ENCODE measurements around the gene CEBPZOS.

CEBPZOS gene

GRCh38 chr2:37196320-37197195 is at the start of gene CEBPZOS (continued):
- TF ChIP-seq KLF17 (tag by site-specific recombination; IDR thresholded peaks at IDR 0.05) (no peak), ZNF335 (tag by site-specific recombination; conservative IDR thresholded peaks at IDR 0.05) (peak; percentile 81), ZXDB (tag by site-specific recombination; IDR thresholded peaks at IDR 0.05) (peak; percentile 61), ZNF785 (tag by site-specific recombination; IDR thresholded peaks at IDR 0.05) (no peak), ZSCAN30 (tag by site-specific recombination; IDR thresholded peaks at IDR 0.05) (peak; percentile 49; the same call in 1 of the 2 replicates), INSM2 (tag by site-specific recombination; IDR thresholded peaks at IDR 0.05) (no peak), ZNF664 (tag by site-specific recombination; IDR thresholded peaks at IDR 0.05) (0 out of 2 replicates have a peak, but pooled peaks have one; percentile 40), TRIM28 (IDR thresholded peaks at IDR 0.05; ENCODE audit: borderline replicate concordance, low read length) (peak; percentile 37; the same call in 1 of the 2 replicates), ZSCAN16 (tag by site-specific recombination; IDR thresholded peaks at IDR 0.05) (no peak), ZNF155 (tag by site-specific recombination; IDR thresholded peaks at IDR 0.05) (no peak), ZNF223 (tag by site-specific recombination; IDR thresholded peaks at IDR 0.05) (no peak), ZNF521 (tag by site-specific recombination; IDR thresholded peaks at IDR 0.05) (no peak), ZBTB17 (tag by site-specific recombination; IDR thresholded peaks at IDR 0.05) (peak; percentile 60), ZNF501 (tag by site-specific recombination; IDR thresholded peaks at IDR 0.05) (peak; percentile 68; the same call in 1 of the 2 replicates), CTCF (tag by site-specific recombination; IDR thresholded peaks at IDR 0.05) (peak; percentile 65), ZNF24 (tag by site-specific recombination; IDR thresholded peaks at IDR 0.05) (peak; percentile 84), ZNF391 (tag by site-specific recombination; IDR thresholded peaks at IDR 0.05; ENCODE audit: borderline replicate concordance, low read depth) (peak; percentile 12; the same call in 1 of the 2 replicates), ZNF394 (tag by site-specific recombination; IDR thresholded peaks at IDR 0.05; ENCODE audit: borderline replicate concordance) (peak; percentile 41; the same call in 1 of the 2 replicates), ZBTB21 (tag by site-specific recombination; IDR thresholded peaks at IDR 0.05) (no peak), KLF8 (tag by site-specific recombination; IDR thresholded peaks at IDR 0.05) (no peak), ZNF518A (tag by site-specific recombination; conservative IDR thresholded peaks at IDR 0.05; ENCODE audit: low read depth) (peak; percentile 64), ZSCAN18 (tag by site-specific recombination; IDR thresholded peaks at IDR 0.05) (no peak), IKZF3 (tag by site-specific recombination; IDR thresholded peaks at IDR 0.05) (peak; percentile 74; the same call in 1 of the 2 replicates), ZBTB26 (tag by site-specific recombination; optimal IDR thresholded peaks at IDR 0.05) (peak; percentile 85), ZBTB48 (tag by site-specific recombination; IDR thresholded peaks at IDR 0.05) (peak; percentile 56), EGR2 (tag by site-specific recombination; IDR thresholded peaks at IDR 0.05; ENCODE audit: low read depth) (0 out of 2 replicates have a peak, but pooled peaks have one; percentile 17)

Measured in HEK293 (cell line).